ENCODE data around the gene WDPCP. TPM values are rescaled to one million over a fixed set of nuclear protein-coding genes. Genes with fewer than 3 reads are reported as not detected.

WDPCP gene
- total and polyA plus RNA-seq, 10 of the 15 experiments (the other 5 are each of a cell fraction or from before 2014, with no cell fraction given) = 2.1 to 7.9 (median 4.6) TPM

DNA sequence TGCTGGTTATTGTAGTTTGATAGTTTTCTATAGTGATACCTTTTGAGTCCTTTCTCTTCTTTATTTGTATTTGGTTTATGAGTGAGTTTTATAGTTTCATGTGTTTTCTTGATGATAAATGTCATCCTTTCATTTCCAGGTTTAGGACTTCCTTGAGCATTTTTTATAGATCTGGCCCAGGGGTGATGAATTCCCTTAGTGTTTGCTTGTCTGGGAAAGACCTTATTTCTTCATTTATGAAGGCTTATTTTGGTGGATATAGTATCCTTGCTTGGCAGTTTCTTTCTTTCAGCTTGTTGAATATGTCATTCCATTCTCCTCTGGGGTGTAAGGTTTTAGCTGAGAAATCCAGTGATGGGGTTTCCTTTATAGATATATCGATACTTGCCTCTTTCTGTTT lies 483.8 kb downstream of the WDPCP start (continued):
- TF ChIP-seq GABPA (IDR thresholded peaks at IDR 0.05; ENCODE audit: low read depth) (no peak), IKZF2 (IDR thresholded peaks at IDR 0.05) (no peak), RFX5 (IDR thresholded peaks at IDR 0.05; ENCODE audit: low read depth, low read length) (no peak), BHLHE40 (IDR thresholded peaks at IDR 0.05; ENCODE audit: borderline replicate concordance in 1 of 2, low read depth in 2 of 2, low read length in 1 of 2) (no peak)
- TF ChIP-seq, protein P1, sequence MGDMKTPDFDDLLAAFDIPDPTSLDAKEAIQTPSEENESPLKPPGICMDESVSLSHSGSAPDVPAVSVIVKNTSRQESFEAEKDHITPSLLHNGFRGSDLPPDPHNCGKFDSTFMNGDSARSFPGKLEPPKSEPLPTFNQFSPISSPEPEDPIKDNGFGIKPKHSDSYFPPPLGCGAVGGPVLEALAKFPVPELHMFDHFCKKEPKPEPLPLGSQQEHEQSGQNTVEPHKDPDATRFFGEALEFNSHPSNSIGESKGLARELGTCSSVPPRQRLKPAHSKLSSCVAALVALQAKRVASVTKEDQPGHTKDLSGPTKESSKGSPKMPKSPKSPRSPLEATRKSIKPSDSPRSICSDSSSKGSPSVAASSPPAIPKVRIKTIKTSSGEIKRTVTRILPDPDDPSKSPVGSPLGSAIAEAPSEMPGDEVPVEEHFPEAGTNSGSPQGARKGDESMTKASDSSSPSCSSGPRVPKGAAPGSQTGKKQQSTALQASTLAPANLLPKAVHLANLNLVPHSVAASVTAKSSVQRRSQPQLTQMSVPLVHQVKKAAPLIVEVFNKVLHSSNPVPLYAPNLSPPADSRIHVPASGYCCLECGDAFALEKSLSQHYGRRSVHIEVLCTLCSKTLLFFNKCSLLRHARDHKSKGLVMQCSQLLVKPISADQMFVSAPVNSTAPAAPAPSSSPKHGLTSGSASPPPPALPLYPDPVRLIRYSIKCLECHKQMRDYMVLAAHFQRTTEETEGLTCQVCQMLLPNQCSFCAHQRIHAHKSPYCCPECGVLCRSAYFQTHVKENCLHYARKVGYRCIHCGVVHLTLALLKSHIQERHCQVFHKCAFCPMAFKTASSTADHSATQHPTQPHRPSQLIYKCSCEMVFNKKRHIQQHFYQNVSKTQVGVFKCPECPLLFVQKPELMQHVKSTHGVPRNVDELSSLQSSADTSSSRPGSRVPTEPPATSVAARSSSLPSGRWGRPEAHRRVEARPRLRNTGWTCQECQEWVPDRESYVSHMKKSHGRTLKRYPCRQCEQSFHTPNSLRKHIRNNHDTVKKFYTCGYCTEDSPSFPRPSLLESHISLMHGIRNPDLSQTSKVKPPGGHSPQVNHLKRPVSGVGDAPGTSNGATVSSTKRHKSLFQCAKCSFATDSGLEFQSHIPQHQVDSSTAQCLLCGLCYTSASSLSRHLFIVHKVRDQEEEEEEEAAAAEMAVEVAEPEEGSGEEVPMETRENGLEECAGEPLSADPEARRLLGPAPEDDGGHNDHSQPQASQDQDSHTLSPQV (IDR thresholded peaks at IDR 0.05) = no peak
- TF ChIP-seq, protein P2, sequence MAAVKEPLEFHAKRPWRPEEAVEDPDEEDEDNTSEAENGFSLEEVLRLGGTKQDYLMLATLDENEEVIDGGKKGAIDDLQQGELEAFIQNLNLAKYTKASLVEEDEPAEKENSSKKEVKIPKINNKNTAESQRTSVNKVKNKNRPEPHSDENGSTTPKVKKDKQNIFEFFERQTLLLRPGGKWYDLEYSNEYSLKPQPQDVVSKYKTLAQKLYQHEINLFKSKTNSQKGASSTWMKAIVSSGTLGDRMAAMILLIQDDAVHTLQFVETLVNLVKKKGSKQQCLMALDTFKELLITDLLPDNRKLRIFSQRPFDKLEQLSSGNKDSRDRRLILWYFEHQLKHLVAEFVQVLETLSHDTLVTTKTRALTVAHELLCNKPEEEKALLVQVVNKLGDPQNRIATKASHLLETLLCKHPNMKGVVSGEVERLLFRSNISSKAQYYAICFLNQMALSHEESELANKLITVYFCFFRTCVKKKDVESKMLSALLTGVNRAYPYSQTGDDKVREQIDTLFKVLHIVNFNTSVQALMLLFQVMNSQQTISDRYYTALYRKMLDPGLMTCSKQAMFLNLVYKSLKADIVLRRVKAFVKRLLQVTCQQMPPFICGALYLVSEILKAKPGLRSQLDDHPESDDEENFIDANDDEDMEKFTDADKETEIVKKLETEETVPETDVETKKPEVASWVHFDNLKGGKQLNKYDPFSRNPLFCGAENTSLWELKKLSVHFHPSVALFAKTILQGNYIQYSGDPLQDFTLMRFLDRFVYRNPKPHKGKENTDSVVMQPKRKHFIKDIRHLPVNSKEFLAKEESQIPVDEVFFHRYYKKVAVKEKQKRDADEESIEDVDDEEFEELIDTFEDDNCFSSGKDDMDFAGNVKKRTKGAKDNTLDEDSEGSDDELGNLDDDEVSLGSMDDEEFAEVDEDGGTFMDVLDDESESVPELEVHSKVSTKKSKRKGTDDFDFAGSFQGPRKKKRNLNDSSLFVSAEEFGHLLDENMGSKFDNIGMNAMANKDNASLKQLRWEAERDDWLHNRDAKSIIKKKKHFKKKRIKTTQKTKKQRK (IDR thresholded peaks at IDR 0.05; ENCODE audit: low read depth, low read length) = no peak
- TF ChIP-seq, protein P3, sequence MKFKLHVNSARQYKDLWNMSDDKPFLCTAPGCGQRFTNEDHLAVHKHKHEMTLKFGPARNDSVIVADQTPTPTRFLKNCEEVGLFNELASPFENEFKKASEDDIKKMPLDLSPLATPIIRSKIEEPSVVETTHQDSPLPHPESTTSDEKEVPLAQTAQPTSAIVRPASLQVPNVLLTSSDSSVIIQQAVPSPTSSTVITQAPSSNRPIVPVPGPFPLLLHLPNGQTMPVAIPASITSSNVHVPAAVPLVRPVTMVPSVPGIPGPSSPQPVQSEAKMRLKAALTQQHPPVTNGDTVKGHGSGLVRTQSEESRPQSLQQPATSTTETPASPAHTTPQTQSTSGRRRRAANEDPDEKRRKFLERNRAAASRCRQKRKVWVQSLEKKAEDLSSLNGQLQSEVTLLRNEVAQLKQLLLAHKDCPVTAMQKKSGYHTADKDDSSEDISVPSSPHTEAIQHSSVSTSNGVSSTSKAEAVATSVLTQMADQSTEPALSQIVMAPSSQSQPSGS (IDR thresholded peaks at IDR 0.05; ENCODE audit: low read length) = no peak
